Stomach (tissue), 9 donors: Measurements from ENCODE around the gene INF2. TPM values are rescaled to one million over a fixed set of nuclear protein-coding genes. Genes with fewer than 3 reads are reported as not detected.

Experiments used
- DNase-seq, 2 donors: peaks; one replicate each; pipeline versions ENCODE4 v3.0.0 to v3.0.0-alpha.2; 2013 to 2019
- H3K27ac ChIP-seq, 5 donors: fragments of 200-600 bp in 4 of 5; sonication (generic) in 4 of 5; one replicate each; pipeline ENCODE4 v1.5.1; 2013 to 2019; ENCODE audit warnings: mild to moderate bottlenecking in 1 of 5, moderate library complexity in 1 of 5
- H3K27me3 ChIP-seq, 3 donors: fragments of 200-600 bp; sonication (generic); one replicate each; pipeline ENCODE4 v1.5.1; 2017 to 2019; ENCODE audit warnings: mixed run types in 1 of 3
- H3K36me3 ChIP-seq, 4 donors: fragments of 200-600 bp; sonication (generic); 1 replicate in 3 of 4; 2 replicates in 1 of 4; pipeline ENCODE4 v1.5.1; 2016 to 2019
- H3K4me1 ChIP-seq, 4 donors: fragments of 200-600 bp; sonication (generic); one replicate each; pipeline ENCODE4 v1.5.1; 2016 to 2019
- H3K4me3 ChIP-seq, 4 donors: fragments of 200-600 bp; sonication (generic) in 3 of 4; one replicate each; pipeline ENCODE4 v1.5.1; 2016 to 2019; ENCODE audit warnings: mild to moderate bottlenecking in 1 of 4
- H3K9me3 ChIP-seq, 4 donors: fragments of 200-600 bp; sonication (generic); one replicate each; pipeline ENCODE4 v1.5.1; 2016 to 2019
- CTCF ChIP-seq, 7 experiments: fragments of 450-650 bp in 4 of 7; fragments of 200-600 bp in 3 of 7; sonication (generic) in 3 of 7; IDR thresholded peaks; one replicate each; pipeline ENCODE4 v1.5.1; 2016 to 2019; ENCODE audit warnings: antibody characterized with exemption in 7 of 7, control low read depth in 2 of 7, mild to moderate bottlenecking in 1 of 7
- EP300 ChIP-seq: sonication (generic); formaldehyde crosslinking; IDR thresholded peaks from one replicate; pipeline ENCODE4 v1.6.1; 2017; ENCODE audit warnings: antibody characterized with exemption
- POLR2A ChIP-seq, 4 donors: fragments of 450-650 bp; IDR thresholded peaks; one replicate each; pipeline ENCODE4 v1.6.1; 2016; ENCODE audit warnings: antibody characterized with exemption in 4 of 4, control low read depth in 2 of 4, mild to moderate bottlenecking in 1 of 4, moderate library complexity in 1 of 4
- POLR2AphosphoS5 ChIP-seq, 3 donors: sonication (generic); formaldehyde crosslinking; IDR thresholded peaks; one replicate each; pipeline ENCODE4 v1.6.1; 2016; ENCODE audit warnings: antibody characterized with exemption in 3 of 3
- WGBS, 5 donors: extraction: QIAGEN DNeasy Blood & Tissue Kit in 3 of 5; methylation state at CpG; one replicate each; pipeline versions ENCODE4 v1.1.5 to v1.1.7; 2013 to 2018; 5-methylcytosine and 5-hydroxymethylcytosine counted together
- intact Hi-C: fragments of 100-400 bp; cut with DNase I; formaldehyde crosslinking; loops from one replicate; pipeline ENCODE4 v1.15.1; 2023; ENCODE audit warnings: low total_unique reads
- polyA plus RNA-seq, 3 donors: library from polyadenylated mRNA; stranded (reverse); fragments of 200-250 nt; gene quantifications; one replicate each; pipeline ENCODE4 v1.2.3, GENCODE V29; 2013
- total RNA-seq, 5 donors: library from RNA; depleted of rRNA; stranded (reverse); fragments of >200 nt; gene quantifications; one replicate each; pipeline versions ENCODE4 v1.1.0 to v1.2.3, GENCODE V29; 2014 to 2016
- donor health status: healthy with polysubstance abuse.
- donor health status: Bipolar disorder and iron deficiency.
- donor health status: healthy.

Gene INF2
- total and polyA plus RNA-seq, 8 donors: 45.9 to 385 (median 146) TPM

GRCh38 chr14:104732931-104733681 lies 43.7 kb downstream of the INF2 start:
- no peak for TF ChIP-seq POLR2A (IDR thresholded peaks at IDR 0.05)
- no peak for TF ChIP-seq EP300
- no peaks in the 10 kb centered on the region for H3K36me3 ChIP-seq
- WGBS, 5 donors: 63 to 87% (median 70%) methylated on average over 6 to 23 of the region's 23 CpGs
- peak; percentile 46 to 60 for DNase-seq
- no peaks in the 10 kb centered on the region for H3K27me3 ChIP-seq
- H3K27ac ChIP-seq: peak overlapping the region; percentile 40 to 78 (median 68)
- peaks cover 39 to 62% (median 46%) of the 10 kb centered on the region in 4 donors for H3K4me1 ChIP-seq
- H3K9me3 ChIP-seq: no peaks in the 10 kb centered on the region
- intact Hi-C loops: no loop called here
- no peak overlapping the region for H3K4me3 ChIP-seq

- Histone ChIP-seq H3K4me1 (peaks cover 39 to 62% (median 46%) of the 10 kb centered on the region in 4 donors), H3K9me3 (no peaks in the 10 kb centered on the region), H3K27ac (no peak overlapping the region), H3K4me3 (no peak overlapping the region), H3K27me3 (no peaks in the 10 kb centered on the region), H3K36me3 (peaks cover 0 to 3% (median 0%) of the 10 kb centered on the region in 4 donors)
- intact Hi-C loops: no loop called here
- no peak for DNase-seq
- TF ChIP-seq POLR2A (IDR thresholded peaks at IDR 0.05) (no peak), CTCF (IDR thresholded peaks at IDR 0.05) (no peak), POLR2AphosphoS5 (IDR thresholded peaks at IDR 0.05) (no peak), EP300 (no peak)
- WGBS, 5 donors: 88 to 98% (median 96%) methylated on average over 2 to 6 of the region's 6 CpGs
These were observed 44.7 kb downstream of the INF2 start for GRCh38 chr14:104734051-104734587.

- Histone ChIP-seq H3K36me3 (peaks cover 0 to 4% (median under 1%) of the 10 kb centered on the region in 4 donors), H3K9me3 (no peaks in the 10 kb centered on the region), H3K4me1 (peaks cover 39 to 62% (median 46%) of the 10 kb centered on the region in 4 donors), H3K27ac (no peak overlapping the region), H3K27me3 (no peaks in the 10 kb centered on the region), H3K4me3 (no peak overlapping the region)
- DNase-seq: no peak
- intact Hi-C loops: no loop called here
- 90 to 98% (median 93%) methylated on average over 4 to 9 of the region's 9 CpGs for WGBS, 5 donors
- no peak for TF ChIP-seq POLR2AphosphoS5 (IDR thresholded peaks at IDR 0.05)
- no peak for TF ChIP-seq EP300
- no peak for TF ChIP-seq POLR2A (IDR thresholded peaks at IDR 0.05)
- TF ChIP-seq CTCF (IDR thresholded peaks at IDR 0.05): no peak
These were observed 45.2 kb downstream of the INF2 start for GRCh38 chr14:104734601-104734990.

GRCh38 chr14:104734991-104735779 lies 45.8 kb downstream of the INF2 start:
- TF ChIP-seq POLR2AphosphoS5 (IDR thresholded peaks at IDR 0.05): no peak
- TF ChIP-seq EP300: no peak
- TF ChIP-seq POLR2A (IDR thresholded peaks at IDR 0.05): no peak
- no peak for TF ChIP-seq CTCF (IDR thresholded peaks at IDR 0.05)
- intact Hi-C loops: no loop called here
- H3K36me3 ChIP-seq: peaks cover 0 to 10% (median 6%) of the 10 kb centered on the region in 4 donors
- 79 to 90% (median 85%) methylated on average over 25 to 31 of the region's 31 CpGs for WGBS, 5 donors
- no peak for DNase-seq
- H3K4me3 ChIP-seq: no peak overlapping the region
- H3K27ac ChIP-seq: peak overlapping the region in 4 of 5 donors; percentile 77 to 89 (median 82)
- peaks cover 39 to 62% (median 46%) of the 10 kb centered on the region in 4 donors for H3K4me1 ChIP-seq
- H3K27me3 ChIP-seq: no peaks in the 10 kb centered on the region
- no peaks in the 10 kb centered on the region for H3K9me3 ChIP-seq
